PFSK-1 (cell line): ENCODE data around the gene MPPE1.

Experiments used
- FOXP2 ChIP-seq: optimal IDR thresholded peaks from 2 replicates; pipeline ENCODE3; 2011; ENCODE audit warnings: borderline replicate concordance, control low read depth, inconsistent platforms; ENCODE audit not compliant: insufficient read depth; ENCODE audit errors: extremely low read length, extremely low read depth
- POLR2AphosphoS5 ChIP-seq: IDR thresholded peaks from 2 replicates; pipeline ENCODE4 v1.6.1; 2012; ENCODE audit warnings: low read depth, mild to moderate bottlenecking, control low read depth, low read length, moderate library complexity
- REST ChIP-seq, 2 experiments: IDR thresholded peaks; 2 replicates each; pipeline versions ENCODE4 v1.6.1 to v1.8.0; 2011 to 2012; ENCODE audit warnings: low read depth in 2 of 2, low read length in 2 of 2, control low read depth in 1 of 2, inconsistent platforms in 1 of 2, mild to moderate bottlenecking in 1 of 2, moderate library complexity in 1 of 2; ENCODE audit not compliant: insufficient read depth in 1 of 2
- SIN3A ChIP-seq: IDR thresholded peaks from 2 replicates; pipeline ENCODE4 v1.6.1; 2012; ENCODE audit warnings: mild to moderate bottlenecking, low read length, moderate library complexity, borderline replicate concordance; ENCODE audit not compliant: insufficient read depth
- TAF1 ChIP-seq: IDR thresholded peaks from 2 replicates; pipeline ENCODE4 v1.6.1; 2012; ENCODE audit warnings: low read length, control low read depth, borderline replicate concordance; ENCODE audit not compliant: insufficient read depth

The MPPE1 gene

GRCh38 chr18:11902522-11903292, 5.4 kb downstream of the MPPE1 start:
- no peak for TF ChIP-seq POLR2AphosphoS5
- no peak for TF ChIP-seq TAF1
- no peak for TF ChIP-seq REST (IDR thresholded peaks at IDR 0.05; ENCODE audit: insufficient read depth in 1 of 2, low read depth in 2 of 2, low read length in 2 of 2)
- no peak for TF ChIP-seq FOXP2
- TF ChIP-seq SIN3A, result no peak

GRCh38 chr18:11901826-11902438, 6.2 kb downstream of the MPPE1 start:
- no peak for TF ChIP-seq POLR2AphosphoS5

- no peak for TF ChIP-seq REST (IDR thresholded peaks at IDR 0.05; ENCODE audit: insufficient read depth in 1 of 2, low read depth in 2 of 2, low read length in 2 of 2)
Measured at GRCh38 chr18:11899063-11899462, 9.1 kb downstream of the MPPE1 start.

GRCh38 chr18:11897781-11898180, 10.3 kb downstream of the MPPE1 start:
- TF ChIP-seq REST (IDR thresholded peaks at IDR 0.05; ENCODE audit: insufficient read depth in 1 of 2, low read depth in 2 of 2, low read length in 2 of 2), result no peak
- no peak for TF ChIP-seq FOXP2
- no peak for TF ChIP-seq SIN3A
- TF ChIP-seq TAF1, result no peak
- TF ChIP-seq POLR2AphosphoS5, result no peak

GRCh38 chr18:11891737-11892136, 16.4 kb downstream of the MPPE1 start:
- TF ChIP-seq FOXP2 (no peak), POLR2AphosphoS5 (no peak), SIN3A (no peak), TAF1 (no peak), REST (IDR thresholded peaks at IDR 0.05; ENCODE audit: insufficient read depth in 1 of 2, low read depth in 2 of 2, low read length in 2 of 2) (no peak)

GRCh38 chr18:11889284-11889683, 18.8 kb downstream of the MPPE1 start:
- TF ChIP-seq SIN3A (no peak), FOXP2 (no peak), TAF1 (no peak), POLR2AphosphoS5 (no peak), REST (IDR thresholded peaks at IDR 0.05; ENCODE audit: insufficient read depth in 1 of 2, low read depth in 2 of 2, low read length in 2 of 2) (no peak)
